Posterior vena cava (tissue), 2 donors: ENCODE measurements around the gene MS4A2. TPM values are rescaled to one million over a fixed set of nuclear protein-coding genes. Genes with fewer than 3 reads are reported as not detected.
"Not testable (repeated sequence)": the region's sequence is repeated elsewhere in the genome, so short reads cannot be mapped to it uniquely, and the experiment has no call there.

Experiments used
- DNase-seq: peaks from one replicate; pipeline ENCODE4 v3.0.0-alpha.2; 2020; ENCODE audit warnings: low spot score
- intact Hi-C, 2 donors: fragments of 100-400 bp; cut with DNase I; formaldehyde crosslinking; loops; one replicate each; pipeline versions ENCODE4 v1.14.1 to v1.14.2; 2022 to 2023
- total RNA-seq, 2 donors: library from RNA; stranded (reverse); fragmentation: NEBNext Ultra II Directional; extraction: Animal tissue kit (Norgen Biotek cat#: 25700); gene quantifications; one replicate each; pipeline ENCODE4 v1.2.1, GENCODE V29; 2021
- donor health status: DM: yes; HTN: yes; CAD: no.
- donor health status: DM: yes; HTN: yes; CAD: no.

Gene MS4A2
- total RNA-seq, 2 donors from 2014 or later = 1.2 to 1.4 TPM

- no peak for DNase-seq
- intact Hi-C loops = no loop called here
These were observed 8.7 kb downstream of the MS4A2 start for GRCh38 chr11:60097189-60097588.

- DNase-seq = no peak
- intact Hi-C loops = no loop called here
These were observed 10.0 kb downstream of the MS4A2 start for GRCh38 chr11:60098508-60098907.

DNA sequence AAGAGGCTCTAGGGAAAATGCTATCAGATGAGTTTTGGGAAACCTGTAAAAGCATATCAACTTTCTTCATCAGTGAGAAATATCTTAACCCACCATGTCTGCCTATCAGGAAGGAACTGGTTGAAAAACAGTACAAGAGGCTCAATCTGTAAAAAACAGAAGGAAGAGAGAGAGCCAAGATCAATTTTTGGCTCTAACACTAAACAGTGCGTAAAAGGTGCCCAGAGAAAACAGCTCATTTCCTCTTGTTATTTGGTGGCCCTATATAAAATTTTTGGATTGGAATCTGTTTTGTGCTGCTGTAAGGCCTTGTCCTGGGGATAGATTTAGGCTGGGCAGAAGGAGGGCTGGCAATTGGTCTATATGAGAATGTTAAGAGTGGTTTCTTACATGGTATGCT, 12.1 kb downstream of the MS4A2 start:
- intact Hi-C loops = no loop called here
- no peak for DNase-seq

GRCh38 chr11:60101368-60101767, 12.9 kb downstream of the MS4A2 start:
- DNase-seq, intact Hi-C loops: not testable (repeated sequence)

DNA sequence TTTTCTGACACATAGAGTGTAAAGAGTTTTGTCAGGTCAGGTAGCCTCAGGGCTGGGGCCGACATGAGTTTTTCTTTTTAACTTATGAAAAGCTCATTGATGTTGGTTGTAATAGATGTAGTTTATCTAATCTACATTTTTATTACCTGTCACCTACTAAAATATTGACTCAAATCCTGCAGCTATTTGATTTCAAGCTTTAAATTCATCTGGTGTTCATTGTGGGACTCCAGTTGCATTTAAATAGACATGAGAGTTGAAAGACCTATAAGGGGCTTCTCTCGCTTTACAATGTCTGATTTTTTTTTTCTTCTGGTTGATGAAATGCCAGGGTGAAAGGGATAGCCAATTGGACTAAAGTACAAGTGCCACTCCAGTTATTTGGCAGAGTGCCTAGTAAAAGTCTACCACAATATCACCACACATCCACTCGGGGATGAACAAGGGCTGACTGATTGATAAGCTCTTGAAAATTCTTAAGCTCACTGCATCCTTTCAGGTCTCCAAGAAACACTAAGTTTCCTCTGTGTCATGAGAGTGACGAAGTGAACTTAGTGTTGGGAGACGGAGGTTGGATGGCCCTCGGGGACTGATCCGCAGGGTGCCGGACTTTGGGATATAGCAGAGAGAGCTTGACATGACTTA, 16.1 kb downstream of the MS4A2 start:
- intact Hi-C loops = loop anchor here in 1 of 2 donors (1.0 kb wide), 1 partner anchor 21 kb away; no protein-coding TSS in a partner anchor
- DNase-seq = not testable (repeated sequence)

DNA sequence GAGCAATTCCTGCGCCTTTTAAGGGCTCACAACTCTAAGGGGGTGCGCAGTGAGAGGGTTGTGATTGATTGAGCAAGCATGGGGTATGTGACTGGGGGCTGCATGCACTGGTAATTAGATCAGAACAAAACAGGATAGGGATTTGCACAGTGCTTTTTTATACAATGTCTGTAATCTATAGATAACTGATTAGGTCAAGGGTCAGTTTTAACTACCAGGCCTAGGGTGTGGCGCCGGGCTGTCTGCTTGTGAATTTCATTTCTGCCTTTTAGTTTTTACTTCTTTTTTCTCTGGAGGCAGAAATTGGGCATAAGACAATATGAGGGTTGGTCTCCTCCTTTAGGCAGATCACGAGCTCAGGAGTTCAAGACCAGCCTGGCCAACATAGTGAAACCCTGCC, 20.2 kb downstream of the MS4A2 start:
- DNase-seq, intact Hi-C loops: not testable (repeated sequence)

DNA sequence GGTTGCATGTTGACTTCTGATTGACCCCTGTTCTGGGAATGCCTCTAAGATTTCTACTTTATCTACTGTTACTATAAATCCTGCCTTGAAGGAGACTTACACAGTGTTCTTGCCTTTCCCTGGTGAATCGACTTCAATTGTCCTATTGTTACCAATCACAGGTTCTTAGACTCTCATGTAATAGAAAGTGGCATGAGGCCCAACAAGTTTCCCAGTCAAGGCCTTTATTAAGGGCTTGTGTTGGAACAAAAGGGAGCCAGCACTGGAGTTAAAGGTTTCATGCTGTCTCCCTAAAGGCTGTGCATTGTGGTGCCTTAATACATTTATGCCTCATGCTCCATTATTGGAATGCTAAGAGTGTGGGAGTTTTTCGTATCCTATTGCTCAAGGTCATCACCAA, 23.3 kb downstream of the MS4A2 start:
- DNase-seq = no peak
- intact Hi-C loops = no loop called here

DNA sequence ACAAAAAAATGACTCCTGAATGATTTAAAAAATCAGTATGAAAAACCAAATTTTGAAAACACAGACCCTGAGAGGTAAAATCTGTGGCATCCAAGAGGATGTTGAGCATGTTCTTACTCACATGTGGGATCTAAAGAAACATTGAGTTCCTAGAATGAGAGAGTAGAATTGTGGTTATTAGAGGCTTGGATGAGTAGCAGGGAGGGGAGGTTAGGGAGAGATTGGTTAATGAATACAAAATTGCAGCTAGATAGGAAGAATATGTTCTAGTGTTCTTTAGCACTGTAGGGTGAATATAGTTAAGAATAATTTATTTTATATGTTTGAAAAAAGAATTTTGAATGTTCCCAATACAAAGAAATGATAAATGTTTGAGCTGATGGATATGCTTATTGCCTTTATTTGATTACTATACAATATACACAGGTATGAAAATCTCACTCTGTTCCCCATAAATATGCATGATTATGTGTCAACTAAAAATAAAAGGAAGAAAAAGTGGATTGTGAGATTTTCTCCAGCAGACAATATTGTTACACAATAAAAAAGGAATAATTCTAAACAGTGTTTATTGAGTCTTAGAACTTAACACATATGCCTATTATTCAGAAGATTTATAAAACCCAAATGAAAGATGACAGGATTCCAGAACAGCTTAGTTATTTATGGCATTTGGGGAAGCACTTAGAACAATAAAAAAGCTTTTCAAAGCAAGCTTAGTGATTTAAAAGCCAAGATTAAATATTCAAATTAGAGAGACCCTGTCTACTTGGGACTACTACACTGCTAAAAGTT, 28.7 kb downstream of the MS4A2 start:
- no peak for DNase-seq
- intact Hi-C loops = no loop called here

GRCh38 chr11:60118338-60118737, 29.9 kb downstream of the MS4A2 start:
- no peak for DNase-seq
- intact Hi-C loops = no loop called here

DNA sequence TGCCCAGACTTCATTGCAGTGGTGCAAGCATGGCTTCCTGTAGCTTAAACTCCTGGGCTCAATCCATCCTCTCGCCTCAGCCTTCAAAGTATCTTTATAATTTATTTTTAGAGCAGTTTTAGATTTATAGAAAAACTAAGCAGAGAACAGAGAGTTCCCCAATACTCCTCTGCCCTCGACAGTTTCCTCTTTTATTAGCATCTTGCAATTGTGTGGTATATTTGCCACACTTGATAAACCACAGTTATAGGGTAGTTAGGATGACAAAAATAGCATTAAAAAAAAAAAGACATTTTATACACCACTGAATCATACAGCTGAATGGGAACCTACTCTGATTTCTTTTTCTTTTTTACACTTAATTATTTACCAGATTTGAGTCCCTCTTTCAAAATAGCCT, 31.2 kb downstream of the MS4A2 start:
- DNase-seq = no peak
- intact Hi-C loops = no loop called here

DNA sequence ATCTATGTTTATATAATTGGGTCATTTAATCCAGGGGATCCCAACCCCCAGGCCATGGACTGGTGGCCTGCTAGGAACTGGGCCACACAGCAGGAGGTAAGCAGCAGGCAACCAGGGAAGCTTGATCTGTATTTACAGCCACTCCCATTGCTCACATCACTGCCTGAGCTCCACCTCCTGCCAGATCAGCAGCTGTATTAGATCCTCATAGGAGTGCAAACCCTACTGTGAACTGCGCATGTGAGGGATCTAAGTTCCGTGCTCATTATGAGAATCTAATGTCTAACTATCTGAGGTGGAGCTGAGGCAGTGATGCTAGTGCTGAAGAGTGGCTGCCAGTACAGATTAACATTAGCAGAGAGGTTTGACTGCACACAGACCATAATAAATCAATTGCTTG, 32.8 kb downstream of the MS4A2 start:
- no peak for DNase-seq
- intact Hi-C loops = no loop called here

DNA sequence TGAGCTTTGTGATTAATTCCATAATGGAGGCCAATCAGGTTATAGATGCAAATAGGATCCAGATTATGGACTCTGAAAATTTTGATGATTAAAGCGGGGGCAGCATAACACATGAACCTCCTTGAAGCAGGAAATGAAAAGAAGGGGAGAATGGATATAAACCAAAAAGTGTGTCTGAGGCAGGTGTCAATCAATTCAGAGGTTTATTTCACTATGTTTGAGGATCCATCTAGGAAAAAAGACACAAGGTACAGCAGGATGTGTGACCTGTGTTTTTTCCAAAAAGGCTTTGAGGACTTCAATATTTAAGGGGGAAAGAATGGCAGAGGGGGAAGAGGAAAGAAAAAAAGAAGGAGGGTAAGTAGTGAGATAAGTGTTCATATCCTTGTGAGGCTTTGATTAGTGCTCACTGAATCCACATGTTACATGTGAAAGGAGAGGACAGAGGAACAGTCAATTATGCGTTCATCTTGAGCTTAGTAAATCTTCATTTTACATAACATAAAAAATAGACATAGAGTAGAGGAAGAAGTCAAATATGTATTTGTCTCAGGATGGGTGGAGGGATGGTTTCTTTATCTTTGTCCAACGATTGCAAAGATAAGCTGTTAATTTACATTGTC, 34.1 kb downstream of the MS4A2 start:
- intact Hi-C loops = no loop called here
- DNase-seq = no peak

- intact Hi-C loops = no loop called here
These were observed 36.5 kb downstream of the MS4A2 start for GRCh38 chr11:60124802-60125432.

GRCh38 chr11:60125956-60126585, 37.6 kb downstream of the MS4A2 start:
- no peak for DNase-seq

More at GRCh38 chr11:60124802-60125432, 36.5 kb downstream of the MS4A2 start:
- DNase-seq = no peak

GRCh38 chr11:60127311-60127811, 38.9 kb downstream of the MS4A2 start:
- intact Hi-C loops = no loop called here
- DNase-seq = no peak

More at GRCh38 chr11:60125956-60126585, 37.6 kb downstream of the MS4A2 start:
- intact Hi-C loops = no loop called here

- no peak for DNase-seq
- intact Hi-C loops = no loop called here
These were observed 39.9 kb downstream of the MS4A2 start for GRCh38 chr11:60128376-60128775.

DNA sequence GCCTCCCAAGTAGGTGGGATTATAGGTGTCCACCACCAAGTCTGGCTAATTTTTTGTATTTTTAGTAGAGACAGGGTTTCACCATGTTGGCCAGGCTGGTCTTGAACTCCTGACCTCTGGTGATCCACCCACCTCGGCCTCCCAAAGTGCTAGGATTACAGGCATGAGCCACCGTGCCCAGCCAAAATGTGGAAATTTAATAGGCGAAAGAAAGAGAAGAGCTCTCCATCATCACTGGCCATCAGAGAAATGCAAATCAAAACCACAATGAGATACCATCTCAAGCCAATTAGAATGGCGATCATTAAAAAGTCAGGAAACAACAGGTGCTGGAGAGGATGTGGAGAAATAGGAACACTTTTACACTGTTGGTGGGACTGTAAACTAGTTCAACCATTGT, 40.4 kb downstream of the MS4A2 start:
- DNase-seq, intact Hi-C loops: not testable (repeated sequence)

DNA sequence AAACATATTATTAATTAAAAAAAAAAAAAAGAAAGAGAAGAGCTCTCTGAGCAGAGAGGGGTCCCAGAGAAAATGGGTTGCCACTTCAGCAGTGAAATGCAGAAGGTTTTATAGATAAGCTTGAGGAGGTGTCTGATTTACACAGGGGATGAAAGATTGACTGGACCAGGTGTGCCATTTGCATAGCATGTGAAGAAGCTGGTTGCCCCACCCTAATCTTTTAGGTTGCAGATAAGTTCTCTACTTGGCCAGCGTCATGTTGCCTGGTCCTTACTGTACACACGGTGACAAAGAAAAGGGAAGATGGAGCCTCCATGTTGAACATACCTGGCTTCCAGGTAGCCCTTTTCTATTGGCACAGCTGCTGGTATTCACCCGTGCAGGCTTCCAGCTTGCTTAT, 41.4 kb downstream of the MS4A2 start:
- no peak for DNase-seq
- intact Hi-C loops = loop anchor here in 1 of 2 donors (5.0 kb wide), 1 partner anchor 173 kb away; no protein-coding TSS in a partner anchor

DNA sequence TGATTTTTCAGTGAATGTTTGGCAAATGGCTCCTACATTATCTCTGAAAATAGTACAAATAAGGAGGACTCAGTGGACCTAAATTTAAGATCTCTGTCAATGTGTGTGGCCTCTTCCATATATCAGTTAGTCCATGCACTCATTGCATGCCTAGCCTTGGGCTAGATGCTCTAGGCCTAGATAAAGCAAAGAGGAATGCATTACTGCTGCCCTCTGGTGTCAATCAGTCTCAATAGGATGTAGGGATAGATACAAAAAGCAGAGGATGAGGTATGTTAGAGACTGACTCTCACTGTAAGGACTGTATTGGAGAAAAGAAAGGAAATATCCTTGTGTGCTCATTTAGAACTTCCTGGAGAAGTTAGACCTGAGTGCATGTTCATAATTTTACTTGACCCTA, 42.0 kb downstream of the MS4A2 start:
- DNase-seq = no peak
- intact Hi-C loops = loop anchor here in 1 of 2 donors (5.0 kb wide), 1 partner anchor 173 kb away; no protein-coding TSS in a partner anchor
